GM19397 (cell line): ENCODE data around the gene RHBDF1.
A peak's percentile ranks its signal among the peaks of the same experiment; 100 is the strongest.
"Not testable (repeated sequence)": the region's sequence is repeated elsewhere in the genome, so short reads cannot be mapped to it uniquely, and the experiment has no call there.

Experiments
- ATAC-seq: cut with Tn5 transposase; IDR thresholded peaks from one replicate; pipeline ENCODE4 v1.9.1; 2021; ENCODE audit warnings: mild to moderate bottlenecking, moderate library complexity; ENCODE audit not compliant: unreplicated experiment

The RHBDF1 gene

DNA sequence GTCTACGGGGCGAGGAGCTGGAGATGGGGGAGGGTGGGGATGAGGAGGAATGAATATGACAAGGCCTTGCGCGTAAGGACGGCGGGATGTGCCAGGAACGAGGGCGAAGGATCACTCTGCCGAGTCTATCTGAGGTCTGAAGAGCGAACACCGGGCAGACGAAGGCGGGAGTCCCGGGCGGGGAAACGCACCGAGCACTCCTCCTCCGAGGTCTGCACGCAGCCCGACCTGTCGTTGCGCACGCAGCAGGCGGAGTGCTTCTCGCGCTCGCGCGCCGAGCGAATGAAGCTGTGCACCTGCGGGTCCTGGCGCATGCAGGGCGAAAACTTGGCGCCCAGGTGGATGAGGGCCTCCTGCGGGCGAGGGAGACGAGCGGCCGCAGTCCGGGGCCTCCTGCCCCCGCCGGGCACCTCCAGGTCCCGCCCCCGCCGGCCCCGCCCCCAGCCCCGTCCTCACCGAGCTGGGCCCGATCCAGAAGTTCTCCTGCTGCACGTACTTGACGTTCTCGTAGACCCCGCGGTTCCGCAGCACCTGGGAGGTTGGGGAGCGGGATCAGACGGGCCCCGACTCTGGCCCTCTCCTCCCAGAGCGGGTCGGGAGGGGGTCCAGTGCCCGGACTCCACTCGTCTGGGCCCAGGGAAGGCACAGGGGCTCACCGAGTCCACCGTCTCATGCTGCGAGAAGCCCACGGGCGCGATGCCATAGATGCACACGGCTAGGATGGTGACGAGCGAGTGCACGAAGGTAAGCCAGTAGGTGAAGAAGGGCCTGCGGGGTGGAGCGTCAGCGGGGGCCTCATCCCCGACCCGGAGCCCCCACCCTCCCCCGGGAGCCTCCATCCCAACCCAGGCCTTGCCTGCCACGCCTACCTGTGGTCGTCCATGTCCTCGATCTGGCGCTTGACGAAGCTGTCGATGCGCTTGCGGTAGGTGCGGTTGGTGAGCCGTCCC lies 11.2 kb downstream of the RHBDF1 start:
- ATAC-seq, result no peak

DNA sequence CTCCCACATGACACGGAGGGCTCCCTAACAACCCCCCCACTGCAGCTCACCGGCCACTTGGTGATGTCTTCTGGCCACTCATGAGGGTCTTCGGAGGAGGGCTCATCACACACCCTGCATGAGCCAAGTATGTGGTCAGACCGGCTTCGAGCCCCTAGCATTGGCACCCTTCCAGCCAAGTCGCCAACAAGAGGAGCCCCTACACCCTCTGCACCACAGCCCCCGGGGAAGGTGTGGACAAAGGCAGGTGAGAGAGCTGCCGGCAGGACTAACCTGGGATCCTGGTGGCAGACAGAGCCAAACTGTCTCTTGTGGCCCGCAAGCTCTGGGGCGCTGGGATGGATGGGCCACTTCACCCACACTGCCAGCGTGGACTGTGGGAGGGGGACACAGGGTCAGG lies 12.3 kb downstream of the RHBDF1 start:
- ATAC-seq, result no peak

DNA sequence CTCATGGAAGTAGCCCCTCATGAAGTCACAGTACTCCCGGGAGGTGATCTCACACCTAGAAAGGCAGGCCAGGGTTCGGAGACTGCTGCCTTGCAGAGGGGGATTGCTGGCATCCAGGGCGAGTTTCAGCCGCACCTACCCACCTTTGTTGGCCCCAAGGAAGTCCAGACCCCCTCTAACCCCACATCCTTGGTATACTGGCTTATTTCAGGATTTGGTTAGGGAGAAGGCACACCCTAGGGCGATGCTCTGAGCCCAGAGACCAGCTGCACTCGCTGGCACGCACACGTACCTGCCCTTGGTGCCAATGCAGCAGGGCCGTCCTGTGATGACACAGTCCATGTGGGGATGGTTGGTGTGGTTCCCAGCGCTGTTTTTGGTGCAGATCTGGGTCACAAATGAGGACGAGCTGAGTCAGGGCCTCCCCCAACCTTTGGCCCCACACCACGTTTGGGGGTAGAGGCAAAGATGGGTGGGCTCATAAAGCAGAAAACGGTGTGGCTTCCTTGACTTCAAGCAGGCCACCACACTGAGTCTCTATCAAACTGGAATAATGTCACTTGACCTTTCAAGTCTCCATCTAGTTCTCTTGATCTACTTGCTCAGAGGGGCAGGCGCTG lies 12.9 kb downstream of the RHBDF1 start:
- ATAC-seq, result no peak

DNA sequence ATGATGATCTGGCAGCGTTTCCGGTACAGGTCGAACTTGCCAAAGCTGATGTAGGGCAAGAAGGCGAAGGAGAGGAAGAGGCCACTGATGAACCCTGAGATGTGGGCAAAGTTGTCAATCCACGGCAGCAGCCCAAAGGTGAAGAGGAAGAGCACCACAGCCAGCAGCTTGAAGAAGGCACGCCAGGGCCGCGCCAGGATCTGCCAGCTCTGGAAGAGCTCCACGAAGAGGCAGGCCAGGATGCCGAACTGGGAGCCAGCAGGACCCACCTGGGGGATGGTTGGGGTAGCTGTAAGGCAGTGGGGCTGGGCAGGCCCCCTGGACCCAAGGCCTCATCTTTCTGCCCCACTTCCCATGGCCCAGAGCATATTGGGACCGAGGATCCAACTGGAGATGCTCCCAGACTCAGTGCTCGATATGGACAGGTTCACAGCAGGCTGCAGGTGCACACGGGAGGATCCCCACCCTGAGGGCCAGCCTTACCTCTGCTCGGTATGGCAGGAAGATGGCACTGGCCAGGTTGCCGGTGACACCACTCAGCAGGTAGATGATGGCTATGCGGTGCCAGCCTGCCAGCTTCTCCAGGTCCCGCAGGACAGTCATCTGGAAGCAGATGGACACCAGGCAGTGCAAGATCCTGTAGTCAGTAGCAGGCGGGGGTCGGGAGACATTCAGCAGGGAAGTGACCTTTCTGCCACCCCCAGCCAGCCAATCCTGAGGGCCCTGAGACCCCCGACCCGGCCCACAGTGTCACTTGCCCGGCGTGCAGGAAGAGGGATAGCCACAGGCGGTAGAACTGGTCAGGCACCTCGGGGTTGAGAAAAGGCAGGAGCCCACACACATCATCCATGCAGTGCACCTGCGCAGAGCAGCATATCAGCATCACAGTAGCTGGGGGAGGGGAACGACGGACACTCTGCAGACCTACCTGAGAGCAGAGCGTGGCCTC lies 13.7 kb downstream of the RHBDF1 start:
- ATAC-seq, result no peak

DNA sequence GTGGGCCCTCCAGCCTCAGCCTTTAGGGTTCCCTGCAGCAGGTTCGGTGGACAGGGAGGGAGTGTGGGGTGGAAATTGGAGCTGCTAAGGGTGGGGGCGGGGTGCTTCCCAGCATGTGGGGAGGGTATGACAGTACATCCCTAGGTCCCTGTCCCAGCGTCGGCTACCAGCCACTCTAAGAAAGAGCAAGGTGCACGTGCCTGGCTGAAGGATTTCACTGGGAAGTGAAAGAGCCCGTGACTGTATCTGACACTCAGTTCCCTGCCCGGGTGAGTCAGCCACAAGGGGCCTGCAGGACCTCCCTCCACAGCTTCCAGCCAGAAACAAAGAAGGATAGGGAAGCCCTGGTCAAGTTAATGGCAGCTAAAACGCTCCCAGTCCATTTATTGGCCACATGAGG lies 14.7 kb downstream of the RHBDF1 start:
- ATAC-seq, result no peak

DNA sequence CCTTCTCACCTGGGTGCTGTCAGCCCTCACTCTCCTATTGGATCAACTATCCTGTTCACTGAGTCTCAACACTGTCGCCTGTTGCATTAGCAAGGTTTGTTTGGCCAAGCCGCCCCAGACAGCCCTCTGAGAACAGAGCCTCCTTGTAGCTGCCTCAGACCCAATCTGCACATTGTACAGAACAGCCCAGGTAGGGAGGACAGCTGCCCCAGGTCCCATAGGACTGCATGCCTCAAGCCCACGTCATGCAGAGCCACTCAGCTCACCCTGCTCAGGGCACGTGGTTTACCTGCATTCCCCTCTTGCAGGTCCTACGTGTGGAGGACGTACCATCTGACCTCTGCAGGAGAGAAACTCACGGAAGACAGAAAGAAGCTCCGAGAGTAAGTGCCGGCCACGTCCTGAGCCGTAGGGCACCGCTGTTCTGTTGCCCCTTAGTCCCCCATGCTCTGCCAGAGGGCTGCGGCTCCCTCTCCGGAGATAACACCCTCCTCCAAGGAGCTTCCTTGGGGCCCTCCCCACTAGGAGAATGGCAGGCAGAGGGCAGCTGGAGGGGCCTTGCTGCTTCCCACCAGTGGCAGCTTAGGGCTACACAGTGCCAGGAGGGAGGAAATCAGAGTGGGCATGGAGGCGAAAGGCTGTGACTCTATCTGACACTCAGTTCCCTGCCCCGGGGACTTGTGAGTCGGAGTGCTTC lies 16.1 kb downstream of the RHBDF1 start:
- no peak for ATAC-seq

DNA sequence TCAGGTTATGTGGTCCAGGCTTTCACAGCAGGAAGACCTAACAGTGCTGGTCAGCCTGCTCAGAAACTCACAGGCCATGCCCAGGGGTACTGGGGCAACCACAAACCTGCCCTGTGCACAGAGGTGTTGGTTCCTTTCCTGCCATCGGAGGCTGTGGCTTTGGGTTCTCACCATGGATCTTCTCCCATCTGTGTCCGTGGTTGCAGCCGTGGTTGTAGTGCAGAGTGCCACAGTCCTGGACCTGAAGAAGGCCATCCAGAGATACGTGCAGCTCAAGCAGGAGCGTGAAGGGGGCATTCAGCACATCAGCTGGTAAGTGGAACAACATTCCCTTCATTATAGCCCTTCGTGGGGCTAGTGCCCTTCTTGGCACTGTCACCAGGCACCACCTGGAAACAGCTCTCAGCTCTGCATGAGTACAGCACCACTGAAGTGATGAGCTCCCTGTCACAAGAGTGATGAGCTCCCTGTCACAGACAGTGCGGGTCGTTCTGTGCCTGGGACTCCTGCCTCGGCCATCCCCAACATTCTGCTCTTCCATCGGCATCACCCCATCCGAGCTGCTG lies 16.8 kb downstream of the RHBDF1 start:
- no peak for ATAC-seq

DNA sequence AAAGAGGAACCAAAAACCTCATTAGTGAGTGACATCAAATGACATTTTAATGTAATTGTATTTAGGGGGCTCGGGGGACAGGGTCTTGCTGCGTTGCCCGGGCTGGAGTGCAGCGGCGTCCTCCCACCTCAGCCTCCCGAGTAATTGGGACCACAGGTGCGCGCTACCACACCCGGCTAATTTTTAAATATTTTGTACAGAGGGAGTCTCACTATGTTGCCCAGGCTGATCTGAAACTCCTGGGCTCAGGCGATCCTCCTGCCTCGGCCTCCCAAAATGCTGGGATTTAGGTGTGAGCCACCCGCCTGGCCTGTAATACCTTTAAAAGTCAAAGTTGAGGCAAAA lies 18.2 kb downstream of the RHBDF1 start:
- no peak for ATAC-seq

DNA sequence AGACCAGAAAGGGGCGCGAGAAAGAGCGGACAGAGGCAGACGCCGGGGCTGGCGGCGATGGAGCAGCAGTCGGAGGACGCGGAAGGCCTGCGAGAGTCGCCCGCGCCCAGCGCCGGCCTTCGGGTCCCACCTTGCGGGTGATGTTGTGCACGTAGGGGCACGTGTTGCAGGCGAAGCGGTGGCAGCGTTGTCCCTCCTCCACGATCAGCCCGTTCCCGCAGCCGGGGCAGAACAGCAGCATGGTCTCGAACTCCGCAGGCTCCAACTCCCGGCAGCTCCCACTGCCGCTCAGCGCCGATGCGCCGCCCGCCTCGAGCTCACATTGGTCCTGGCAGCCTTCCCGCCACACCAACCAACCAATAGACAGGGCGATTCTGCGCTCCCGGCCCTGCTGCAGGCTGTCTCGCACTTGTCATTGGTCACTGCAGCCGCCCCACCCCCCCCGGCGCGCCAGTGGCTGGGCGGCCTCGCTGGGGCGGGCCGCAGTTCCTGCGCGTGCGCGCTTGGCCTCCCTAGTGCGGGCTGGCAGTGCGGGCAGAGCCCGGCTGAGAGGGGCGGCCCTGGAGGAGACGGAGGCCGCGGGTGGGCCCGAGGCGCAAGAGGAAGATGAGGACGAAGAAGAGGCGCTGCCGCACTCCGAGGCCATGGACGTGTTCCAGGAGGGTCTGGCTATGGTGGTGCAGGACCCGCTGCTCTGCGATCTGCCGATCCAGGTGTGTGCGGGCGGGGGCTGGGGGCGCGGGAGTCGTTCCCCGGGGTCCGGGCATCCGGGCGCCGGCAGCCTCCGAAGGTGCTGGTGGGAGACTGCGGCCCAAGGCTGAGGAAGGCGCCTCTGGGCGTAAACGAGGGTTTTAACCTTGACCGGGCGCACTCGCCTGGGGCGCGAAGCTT lies 18.8 kb downstream of the RHBDF1 start, which contains the start of the genes POLR3K and SNRNP25:
TSS of gene POLR3K (minus strand) at position 263 of the 891 bp plus-strand sequence. CDS start at position 241, 22 bp downstream.
TSS of gene SNRNP25 (plus strand) at position 483 of the 891 bp plus-strand sequence. CDS start at position 672, 189 bp downstream.
- ATAC-seq, result peak; percentile 89

DNA sequence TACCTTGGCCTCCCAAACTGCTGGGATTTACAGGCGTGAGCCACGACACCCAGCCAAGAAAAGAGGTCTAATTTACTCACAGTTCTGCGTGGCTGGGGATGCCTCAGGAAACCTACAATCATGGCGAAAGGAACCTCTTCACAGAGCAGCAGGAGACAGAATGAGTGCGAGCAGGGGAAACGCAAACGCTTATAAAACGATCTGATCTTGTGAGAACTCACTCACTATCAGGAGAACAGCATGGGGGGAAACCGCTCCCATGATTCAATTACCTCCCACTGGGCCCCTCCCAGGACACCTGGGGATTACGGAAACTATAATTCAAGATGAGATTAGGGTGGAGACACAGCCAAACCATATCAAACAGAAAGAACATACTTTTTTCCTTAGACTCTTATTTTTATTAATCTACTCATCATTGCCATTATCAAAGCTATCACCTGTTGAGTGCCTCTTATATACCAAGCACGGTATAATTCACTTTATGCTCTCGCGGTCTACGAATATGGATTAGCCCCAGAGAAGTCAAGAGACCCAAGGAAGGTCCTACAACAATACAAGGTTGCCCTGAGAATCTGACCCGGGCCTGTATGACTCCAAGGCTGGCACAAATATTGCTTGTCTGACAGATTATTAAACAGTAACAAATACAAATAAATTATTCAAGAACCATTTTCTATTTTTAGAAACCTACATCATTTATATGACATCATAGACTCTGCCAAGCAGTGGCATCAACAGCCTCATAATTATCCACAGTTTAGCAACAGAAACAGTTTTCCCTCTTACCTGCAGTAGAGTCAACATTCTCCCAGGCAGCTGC lies 21.5 kb downstream of the RHBDF1 start:
- no peak for ATAC-seq

DNA sequence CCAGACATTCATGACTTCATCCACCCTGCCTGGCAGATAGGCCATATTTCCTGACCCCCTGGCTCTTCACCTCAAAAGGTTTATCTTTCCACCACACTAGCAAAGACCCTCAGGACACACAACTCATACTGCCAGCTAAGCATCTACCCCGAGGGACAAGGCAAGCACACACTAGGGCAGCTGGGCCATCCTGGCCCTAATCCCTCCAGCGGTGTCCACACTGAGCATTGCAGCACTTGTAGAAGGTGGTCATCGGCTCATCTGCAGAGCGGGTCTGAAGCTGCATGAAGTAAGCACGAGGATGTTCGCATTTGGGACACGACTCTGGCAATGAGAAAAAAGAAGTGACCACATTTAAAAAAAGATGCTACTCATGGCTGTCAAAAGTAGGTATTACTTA lies 25.2 kb downstream of the RHBDF1 start:
- no peak for ATAC-seq

DNA sequence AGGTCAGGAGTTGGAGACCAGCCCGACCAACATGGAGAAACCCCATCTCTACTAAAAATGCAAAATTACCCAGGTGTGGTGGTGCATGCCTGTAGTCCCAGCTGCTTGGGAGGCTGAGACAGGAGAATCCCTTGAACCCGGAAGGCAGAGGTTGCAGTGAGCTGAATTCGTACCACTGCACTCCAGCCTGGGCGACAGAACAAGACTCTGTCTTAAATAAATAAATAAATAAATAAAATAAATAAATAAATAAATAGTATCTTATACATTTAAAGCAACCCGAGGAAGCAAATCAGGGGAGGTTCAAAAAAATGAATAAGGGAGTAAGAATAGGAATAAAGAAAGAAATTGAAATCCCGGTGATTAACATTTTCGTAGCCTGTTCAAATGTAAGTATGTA lies 25.9 kb downstream of the RHBDF1 start:
- ATAC-seq, result not testable (repeated sequence)

DNA sequence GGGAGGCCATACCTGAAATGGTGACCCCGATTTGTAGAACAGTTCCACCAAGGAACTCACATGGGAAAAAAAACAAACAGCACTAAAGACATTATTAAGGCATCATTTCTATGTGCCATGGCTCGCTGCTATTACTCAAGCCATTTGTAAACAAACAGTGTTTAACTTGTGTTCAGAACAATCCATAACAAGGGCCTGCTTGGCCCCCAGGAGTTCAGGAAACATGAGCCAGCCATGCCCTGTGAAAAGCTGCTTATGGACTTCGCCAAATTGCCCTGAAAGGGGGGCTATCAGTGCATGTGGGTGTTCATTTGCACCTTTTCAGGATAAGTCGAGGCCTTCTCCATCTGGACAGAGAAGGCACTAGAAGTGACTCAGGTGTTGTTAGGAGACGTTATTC lies 27.0 kb downstream of the RHBDF1 start:
- no peak for ATAC-seq

DNA sequence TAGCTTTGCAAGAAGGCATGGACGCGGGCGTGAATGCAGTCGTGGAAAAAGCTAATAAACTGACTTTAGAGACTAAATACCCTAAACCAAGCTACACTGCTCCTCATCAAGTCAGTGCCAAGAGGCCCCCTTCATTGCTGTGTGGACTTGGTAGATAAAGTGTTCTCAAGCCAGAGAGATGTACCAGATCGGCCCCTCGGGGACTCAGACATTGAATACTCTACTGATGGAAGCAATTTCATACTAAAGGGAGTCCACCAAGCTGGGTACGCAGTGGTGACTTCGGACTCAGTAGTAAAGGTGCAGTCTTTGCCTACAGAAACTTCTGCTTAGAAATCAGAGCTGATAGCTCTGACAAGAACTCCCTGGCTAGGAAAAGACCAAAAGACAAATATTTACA lies 27.8 kb downstream of the RHBDF1 start:
- no peak for ATAC-seq

DNA sequence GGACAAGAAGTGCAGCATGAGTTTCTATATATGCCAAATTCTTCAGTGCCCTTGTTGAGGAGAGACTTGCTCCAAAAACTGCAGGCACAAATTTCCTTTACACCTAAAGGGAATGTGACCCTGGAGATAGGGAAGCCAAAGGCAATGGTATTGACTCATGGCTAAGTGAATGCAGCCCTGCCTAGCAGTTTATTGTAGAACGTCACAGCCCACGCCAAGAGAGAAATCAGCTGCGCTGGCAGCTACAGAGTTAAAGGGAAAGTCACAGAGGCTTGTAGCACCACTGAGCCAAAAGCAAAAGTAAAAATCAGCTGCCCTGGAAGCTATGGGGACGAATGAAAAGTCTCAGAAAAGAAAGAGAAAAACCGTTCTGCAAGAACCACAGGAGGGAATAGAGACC lies 29.1 kb downstream of the RHBDF1 start:
- no peak for ATAC-seq

DNA sequence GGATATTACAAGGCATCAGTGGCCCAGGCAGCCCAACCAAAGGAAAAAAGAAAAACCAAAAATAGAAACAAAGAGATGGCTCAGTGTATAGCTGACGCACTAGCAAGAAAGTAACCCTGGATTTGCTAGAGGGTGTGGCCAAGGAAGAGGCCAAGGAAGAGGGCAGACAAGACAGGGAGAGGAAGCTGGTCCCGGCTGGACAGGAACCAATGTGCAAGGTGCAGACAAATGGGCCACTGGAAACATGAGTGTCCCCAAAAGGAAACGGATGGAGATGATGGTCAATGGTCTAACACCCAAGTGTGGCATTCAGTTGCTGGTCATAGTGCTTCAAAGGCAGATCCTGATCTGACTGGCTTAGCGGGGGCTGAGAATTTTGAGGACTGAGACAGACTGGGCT lies 29.7 kb downstream of the RHBDF1 start:
- no peak for ATAC-seq

DNA sequence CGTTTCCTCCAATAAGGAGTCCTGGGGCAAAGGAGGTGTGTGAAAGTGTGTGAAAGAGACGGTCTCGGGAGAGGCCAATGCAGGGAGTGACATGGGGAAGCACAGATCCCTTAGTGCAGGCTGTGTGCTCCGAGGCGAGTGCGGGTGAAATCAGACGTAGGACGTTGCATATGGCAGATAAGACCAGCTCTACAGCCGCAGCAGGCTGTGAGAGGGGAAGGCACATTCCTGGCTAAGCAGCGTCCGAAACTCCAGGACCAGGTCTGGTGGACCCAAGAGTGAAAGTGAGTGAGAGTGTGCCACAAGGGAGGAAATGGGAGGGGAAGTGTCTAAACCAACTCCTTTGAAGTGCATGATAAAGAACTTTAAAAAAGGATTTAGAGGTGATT lies 30.4 kb downstream of the RHBDF1 start:
- no peak for ATAC-seq

DNA sequence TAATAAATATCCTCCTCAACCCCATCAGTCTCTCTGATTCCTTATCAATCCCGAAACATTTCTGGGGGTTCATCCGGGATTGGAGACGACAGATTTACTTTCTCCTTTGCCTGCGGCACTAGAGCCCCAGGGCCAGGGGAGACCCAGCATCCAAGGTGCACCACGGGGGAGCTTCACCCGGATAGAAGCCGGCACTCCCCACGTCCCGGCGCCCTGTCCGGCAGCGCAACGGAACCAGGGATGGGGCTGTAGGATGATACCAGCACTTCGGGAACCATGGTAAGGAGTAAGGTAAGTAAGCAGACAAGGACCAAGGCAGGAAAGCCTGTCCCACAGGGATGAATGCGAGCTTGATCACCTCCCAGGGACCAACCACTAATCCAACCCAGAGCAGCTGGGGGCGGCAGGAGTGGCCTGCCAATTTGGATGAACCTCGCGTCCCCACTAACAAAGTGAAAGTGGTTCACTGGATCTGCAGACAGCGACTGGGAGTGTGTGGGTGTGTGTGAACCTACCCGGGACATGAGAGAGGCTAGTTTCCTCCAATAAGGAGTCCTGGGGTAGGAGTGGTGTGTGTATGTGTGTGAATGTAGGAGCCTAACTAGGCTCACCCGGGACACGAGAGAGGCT lies 30.9 kb downstream of the RHBDF1 start:
- no peak for ATAC-seq
